ENCODE data around the gene CALD1. TPM values are rescaled to one million over a fixed set of nuclear protein-coding genes. Genes with fewer than 3 reads are reported as not detected.

The CALD1 gene
- total RNA-seq, 1 experiment from 2014 or later, result 47.9 TPM

DNA sequence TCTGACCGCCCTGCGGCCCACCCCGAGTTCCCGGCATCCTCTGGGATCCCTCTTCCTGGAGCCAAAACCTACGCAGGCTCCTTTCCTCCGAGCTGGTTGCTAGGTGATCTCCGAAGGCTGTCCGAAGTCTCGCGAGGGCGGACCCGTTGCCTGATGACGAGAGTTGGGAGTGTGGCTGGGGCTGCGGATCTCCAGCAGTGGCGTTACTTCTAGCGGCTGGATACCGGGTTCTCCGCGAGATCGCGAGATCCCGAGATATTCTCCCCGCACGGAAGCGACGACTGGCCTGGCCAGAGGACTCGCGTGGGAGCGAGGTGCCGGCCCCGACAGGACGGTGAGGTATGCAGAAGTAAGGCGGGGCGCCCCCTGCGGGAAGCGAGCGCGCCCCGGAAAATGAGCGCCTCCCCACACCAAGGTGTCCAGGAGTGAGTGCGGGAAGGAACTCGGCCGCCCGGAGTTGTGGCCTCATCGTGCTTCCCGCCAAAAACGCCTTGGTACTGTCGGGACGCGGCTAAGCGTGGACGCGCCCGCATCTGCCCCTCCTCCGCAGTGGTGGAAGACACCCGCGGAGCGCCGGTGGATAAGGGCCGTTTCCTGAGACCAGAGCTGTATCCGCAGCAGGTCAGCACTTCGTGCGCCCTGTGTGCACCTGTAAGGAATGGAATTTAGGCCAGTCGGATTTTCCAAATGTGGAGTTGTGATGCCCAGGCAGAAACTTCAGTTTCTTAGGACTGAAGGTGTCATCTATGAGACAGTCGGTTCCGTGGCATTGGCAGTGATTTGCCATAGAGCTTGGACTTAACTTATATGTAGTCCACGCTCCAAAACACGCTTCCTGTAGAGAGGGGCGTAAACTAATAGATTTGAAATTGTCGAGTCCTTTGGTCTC, 207.2 kb downstream of the CALD1 start, which contains the start of gene AGBL3:
AGBL3 (plus strand) TSS at position 146 of the 889 bp plus-strand sequence. CDS start 1,426 bp downstream, outside the sequence.
- Histone ChIP-seq H3K4me3 (ENCODE audit: low read depth, low read length, poor library complexity, severe bottlenecking) (peak within 1 kb of the TSS; percentile 71), H3K27ac (ENCODE audit: low read depth, low read length, poor library complexity, severe bottlenecking) (peak within 1 kb of the TSS; percentile 88), H3K4me1 (ENCODE audit: insufficient read depth, low read length, poor library complexity, severe bottlenecking) (peaks cover 17% of the 10 kb centered on the region), H3K36me3 (ENCODE audit: insufficient read depth, low read length, poor library complexity, severe bottlenecking) (peaks cover 7% of the 10 kb centered on the region), H3K27me3 (replicated peaks; ENCODE audit: insufficient read depth, low read depth, low read length, poor library complexity) (no peaks in the 10 kb centered on the region), H3K9me3 (ENCODE audit: low read depth, low read length, poor library complexity, severe bottlenecking) (no peaks in the 10 kb centered on the region)
- TF ChIP-seq CTCF (conservative IDR thresholded peaks at IDR 0.05; ENCODE audit: low read depth, low read length) (peak; percentile 74), EZH2 (IDR thresholded peaks at IDR 0.05; ENCODE audit: borderline replicate concordance, low read depth, low read length, poor library complexity, severe bottlenecking) (no peak)
- intact Hi-C loops (cut with micrococcal nuclease; ENCODE audit: unreplicated experiment), result loop anchor here (2.0 kb wide), 1 partner anchor 184 kb away; the partner anchor contains the start of gene CYREN
- ChIA-PET CTCF (interaction anchor here (0.6 kb wide), 1 partner anchor 198 kb away, joined by 4 read pairs; no protein-coding TSS in a partner anchor), POLR2A (ENCODE audit: low non-redundant PET) (no interaction called here)
- TSS peak; percentile 45 for BruUV-seq (replicated peaks)
- DNase-seq (ENCODE audit: low spot score), result peak; percentile 98

- TF ChIP-seq CTCF (conservative IDR thresholded peaks at IDR 0.05; ENCODE audit: low read depth, low read length) (no peak), EZH2 (IDR thresholded peaks at IDR 0.05; ENCODE audit: borderline replicate concordance, low read depth, low read length, poor library complexity, severe bottlenecking) (no peak)
- Histone ChIP-seq H3K4me1 (ENCODE audit: insufficient read depth, low read length, poor library complexity, severe bottlenecking) (peaks cover 17% of the 10 kb centered on the region), H3K9me3 (ENCODE audit: low read depth, low read length, poor library complexity, severe bottlenecking) (no peaks in the 10 kb centered on the region), H3K36me3 (ENCODE audit: insufficient read depth, low read length, poor library complexity, severe bottlenecking) (peaks cover 7% of the 10 kb centered on the region), H3K4me3 (ENCODE audit: low read depth, low read length, poor library complexity, severe bottlenecking) (no peak overlapping the region), H3K27me3 (replicated peaks; ENCODE audit: insufficient read depth, low read depth, low read length, poor library complexity) (no peaks in the 10 kb centered on the region), H3K27ac (ENCODE audit: low read depth, low read length, poor library complexity, severe bottlenecking) (no peak overlapping the region)
- peak; percentile 4 for DNase-seq (ENCODE audit: low spot score)
- ChIA-PET CTCF (interaction anchor here (0.7 kb wide), 1 partner anchor 9 kb away, joined by 4 read pairs; no protein-coding TSS in a partner anchor), POLR2A (ENCODE audit: low non-redundant PET) (no interaction called here)
- BruUV-seq (replicated peaks), result no TSS peak
- intact Hi-C loops (cut with micrococcal nuclease; ENCODE audit: unreplicated experiment), result no loop called here
These were observed 208.7 kb downstream of the CALD1 start for GRCh38 chr7:134988161-134988560.

- H3K27me3 ChIP-seq (replicated peaks; ENCODE audit: insufficient read depth, low read depth, low read length, poor library complexity), result no peaks in the 10 kb centered on the region
- no peak overlapping the region for H3K4me3 ChIP-seq (ENCODE audit: low read depth, low read length, poor library complexity, severe bottlenecking)
- no peak for DNase-seq (ENCODE audit: low spot score)
- TF ChIP-seq CTCF (conservative IDR thresholded peaks at IDR 0.05; ENCODE audit: low read depth, low read length), result no peak
- no peak for TF ChIP-seq EZH2 (IDR thresholded peaks at IDR 0.05; ENCODE audit: borderline replicate concordance, low read depth, low read length, poor library complexity, severe bottlenecking)
- no peak overlapping the region for H3K27ac ChIP-seq (ENCODE audit: low read depth, low read length, poor library complexity, severe bottlenecking)
- H3K36me3 ChIP-seq (ENCODE audit: insufficient read depth, low read length, poor library complexity, severe bottlenecking), result peaks cover 7% of the 10 kb centered on the region
- intact Hi-C loops (cut with micrococcal nuclease; ENCODE audit: unreplicated experiment), result no loop called here
- ChIA-PET POLR2A (ENCODE audit: low non-redundant PET) (no interaction called here), CTCF (no interaction called here)
- peaks cover 17% of the 10 kb centered on the region for H3K4me1 ChIP-seq (ENCODE audit: insufficient read depth, low read length, poor library complexity, severe bottlenecking)
- no TSS peak for BruUV-seq (replicated peaks)
- H3K9me3 ChIP-seq (ENCODE audit: low read depth, low read length, poor library complexity, severe bottlenecking), result no peaks in the 10 kb centered on the region
These were observed 212.3 kb downstream of the CALD1 start for GRCh38 chr7:134991469-134992339.
